Spleen (tissue), 11 donors: ENCODE data around the gene GNG4. TPM values are rescaled to one million over a fixed set of nuclear protein-coding genes. Genes with fewer than 3 reads are reported as not detected.

Experiments used
- DNase-seq: peaks from one replicate; pipeline ENCODE4 v3.0.0-alpha.2; 2020
- H3K27ac ChIP-seq, 8 donors: fragments of 200-600 bp; sonication (generic) in 7 of 8; 1 replicate in 4 of 8; 2 replicates in 4 of 8; pipeline versions ENCODE4 v1.5.0 to v1.8.0; 2016 to 2021; ENCODE audit warnings: inconsistent platforms in 4 of 8, mild to moderate bottlenecking in 4 of 8, moderate library complexity in 1 of 8
- H3K27me3 ChIP-seq, 7 donors: fragments of 200-600 bp; sonication (generic) in 6 of 7; replicated peaks in 1 of 7; 1 replicate in 4 of 7; 2 replicates in 3 of 7; pipeline versions ENCODE4 v1.5.0 to v1.8.0; 2016 to 2021; ENCODE audit warnings: inconsistent platforms in 3 of 7, mild to moderate bottlenecking in 1 of 7
- H3K36me3 ChIP-seq, 6 donors: fragments of 200-600 bp; sonication (generic) in 5 of 6; 1 replicate in 4 of 6; 2 replicates in 2 of 6; pipeline versions ENCODE4 v1.5.0 to v1.8.0; 2016 to 2021; ENCODE audit warnings: inconsistent platforms in 2 of 6
- H3K4me1 ChIP-seq, 6 donors: fragments of 200-600 bp; sonication (generic) in 5 of 6; 1 replicate in 3 of 6; 2 replicates in 3 of 6; pipeline versions ENCODE4 v1.5.0 to v1.8.0; 2016 to 2021; ENCODE audit warnings: inconsistent platforms in 3 of 6
- H3K4me3 ChIP-seq, 8 donors: fragments of 200-600 bp; sonication (generic) in 7 of 8; 1 replicate in 4 of 8; 2 replicates in 4 of 8; pipeline versions ENCODE4 v1.5.0 to v1.8.0; 2016 to 2021; ENCODE audit warnings: inconsistent platforms in 4 of 8, mild to moderate bottlenecking in 4 of 8, moderate library complexity in 2 of 8
- H3K9me3 ChIP-seq, 8 donors: fragments of 200-600 bp; sonication (generic) in 7 of 8; 1 replicate in 4 of 8; 2 replicates in 4 of 8; pipeline versions ENCODE4 v1.5.0 to v1.8.0; 2016 to 2021; ENCODE audit warnings: inconsistent platforms in 4 of 8
- CTCF ChIP-seq, 11 experiments: fragments of 200-600 bp in 7 of 11; fragments of 450-650 bp in 4 of 11; sonication (generic) in 4 of 11; IDR thresholded peaks in 8 of 11; conservative IDR thresholded peaks in 3 of 11; 1 replicate in 7 of 11; 2 replicates in 4 of 11; pipeline versions ENCODE4 v1.4.0 to v1.8.0; 2016 to 2021; ENCODE audit warnings: antibody characterized with exemption in 11 of 11, inconsistent platforms in 4 of 11, mild to moderate bottlenecking in 1 of 11
- POLR2A ChIP-seq, 3 donors: fragments of 450-650 bp; IDR thresholded peaks; one replicate each; pipeline ENCODE4 v1.5.1; 2017; ENCODE audit warnings: antibody characterized with exemption in 3 of 3, mild to moderate bottlenecking in 1 of 3
- POLR2AphosphoS5 ChIP-seq, 3 donors: sonication (generic); formaldehyde crosslinking; IDR thresholded peaks; one replicate each; pipeline ENCODE4 v1.5.1; 2017; ENCODE audit warnings: antibody characterized with exemption in 3 of 3
- WGBS, 5 donors: extraction: QIAGEN DNeasy Blood & Tissue Kit in 3 of 5; methylation state at CpG; one replicate each; pipeline versions ENCODE4 v1.1.5 to v1.1.7; 2013 to 2018; 5-methylcytosine and 5-hydroxymethylcytosine counted together
- intact Hi-C: fragments of 100-400 bp; cut with DNase I; formaldehyde crosslinking; loops from one replicate; pipeline ENCODE4 v1.15.0; 2023; ENCODE audit warnings: low total_unique reads
- polyA plus RNA-seq, 3 donors: library from polyadenylated mRNA; stranded (reverse); fragments of 200-250 nt; gene quantifications; one replicate each; pipeline ENCODE4 v1.2.1, GENCODE V29; 2013
- total RNA-seq, 7 donors: library from RNA; depleted of rRNA in 3 of 7; stranded (reverse); fragments of >200 nt in 3 of 7; fragmentation: NEBNext Ultra II Directional in 4 of 7; extraction: Animal tissue kit (Norgen Biotek cat#: 25700) in 4 of 7; gene quantifications; one replicate each; pipeline versions ENCODE4 v1.1.0 to v1.2.1, GENCODE V29; 2016 to 2021
- donor health status: healthy with polysubstance abuse.
- donor health status: DM: no; HTN: no; CAD: no; lungs with moderate emphysema.
- donor health status: DM: no; HTN: no; CAD: no.
- donor health status: Bipolar disorder and iron deficiency.
- donor health status: healthy.
- donor health status: DM: no; HTN: no; CAD: no.
- donor health status: DM: yes; HTN: yes; CAD: no.

The GNG4 gene
- total and polyA plus RNA-seq, 10 donors = 0.13 to 0.65 (median 0.18) TPM; not detected in 6

DNA sequence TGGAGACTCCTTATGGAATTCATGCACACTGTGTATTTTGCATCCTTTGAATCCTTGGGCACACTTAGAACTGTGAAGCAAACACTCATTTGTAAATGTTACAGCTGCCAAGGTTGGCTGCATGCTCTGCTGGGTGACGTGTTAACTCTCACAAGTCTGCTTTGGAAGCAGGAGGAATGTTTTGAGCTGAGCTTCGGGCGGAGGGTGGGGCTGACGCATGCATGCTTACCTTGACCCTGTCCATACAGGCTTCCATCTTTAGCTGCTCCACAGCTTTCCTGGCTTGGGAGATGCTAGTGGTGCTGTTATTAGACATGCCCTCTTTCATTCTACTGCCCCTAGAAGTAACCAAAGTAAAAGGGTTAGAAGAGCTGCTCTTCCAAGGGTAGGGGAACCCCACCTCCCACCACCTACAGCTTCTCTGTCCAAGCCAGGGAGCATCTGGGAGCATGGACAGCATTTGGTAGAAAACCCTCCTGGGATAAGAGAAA lies 66.0 kb downstream of the GNG4 start:
- WGBS, 5 donors = 49 to 81% (median 67%) methylated on average over 4 of the region's 4 CpGs
- DNase-seq = peak; percentile 25

GRCh38 chr1:235582130-235582529 lies 67.5 kb downstream of the GNG4 start:
- H3K27me3 ChIP-seq = peaks cover 0 to 3% (median 0%) of the 10 kb centered on the region in 7 donors
- H3K9me3 ChIP-seq = no peaks in the 10 kb centered on the region
- DNase-seq = peak; percentile 47
- no peaks in the 10 kb centered on the region for H3K36me3 ChIP-seq
- TF ChIP-seq CTCF (IDR thresholded peaks at IDR 0.05 in 8 of 11, conservative IDR thresholded peaks at IDR 0.05 in 3 of 11) = no peak
- intact Hi-C loops = no loop called here
- no peak overlapping the region for H3K27ac ChIP-seq
- no peak overlapping the region for H3K4me3 ChIP-seq
- WGBS, 5 donors = 89 to 93% (median 90%) methylated on average over 10 of the region's 10 CpGs
- H3K4me1 ChIP-seq = peaks cover 0 to 3% (median 0%) of the 10 kb centered on the region in 6 donors

More for the DNA sequence above, 66.0 kb downstream of the GNG4 start:
- H3K4me3 ChIP-seq = no peak overlapping the region
- H3K27me3 ChIP-seq = peaks cover 0 to 3% (median 0%) of the 10 kb centered on the region in 7 donors
- intact Hi-C loops = no loop called here
- peaks cover 0 to 8% (median 4%) of the 10 kb centered on the region in 8 donors for H3K9me3 ChIP-seq
- no peak overlapping the region for H3K27ac ChIP-seq
- TF ChIP-seq CTCF (IDR thresholded peaks at IDR 0.05 in 8 of 11, conservative IDR thresholded peaks at IDR 0.05 in 3 of 11) (no peak), POLR2A (IDR thresholded peaks at IDR 0.05) (no peak), POLR2AphosphoS5 (IDR thresholded peaks at IDR 0.05) (no peak)
- H3K4me1 ChIP-seq = no peaks in the 10 kb centered on the region
- no peaks in the 10 kb centered on the region for H3K36me3 ChIP-seq

DNA sequence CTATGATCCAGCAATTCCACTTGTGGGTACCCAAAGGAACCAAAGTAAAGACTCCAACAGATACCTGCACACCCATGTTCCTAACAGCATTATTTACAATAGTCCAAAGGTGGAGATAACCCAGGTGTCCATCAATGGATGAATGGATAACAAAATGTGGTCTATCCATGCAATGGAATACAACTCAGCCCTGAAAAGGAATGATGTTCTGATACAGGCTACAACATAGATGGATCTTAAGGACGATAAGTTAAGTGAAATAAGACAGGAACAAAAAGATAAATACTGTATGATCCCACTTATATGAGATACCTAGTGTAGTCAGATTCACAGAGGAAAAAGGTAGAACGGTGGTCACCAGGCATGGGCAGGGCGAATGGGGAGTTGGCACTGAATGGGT lies 69.7 kb downstream of the GNG4 start:
- H3K27ac ChIP-seq = no peak overlapping the region
- H3K27me3 ChIP-seq = peaks cover 0 to 3% (median 0%) of the 10 kb centered on the region in 7 donors
- WGBS, 5 donors = 91 to 96% (median 92%) methylated on average over 3 of the region's 3 CpGs
- H3K4me1 ChIP-seq = peaks cover 0 to 11% (median 0%) of the 10 kb centered on the region in 6 donors
- no peak overlapping the region for H3K4me3 ChIP-seq
- TF ChIP-seq POLR2A (IDR thresholded peaks at IDR 0.05) (no peak), POLR2AphosphoS5 (IDR thresholded peaks at IDR 0.05) (no peak), CTCF (IDR thresholded peaks at IDR 0.05 in 8 of 11, conservative IDR thresholded peaks at IDR 0.05 in 3 of 11) (no peak)
- peak; percentile 19 for DNase-seq
- no peaks in the 10 kb centered on the region for H3K36me3 ChIP-seq
- intact Hi-C loops = no loop called here
- no peaks in the 10 kb centered on the region for H3K9me3 ChIP-seq

- no peak overlapping the region for H3K4me3 ChIP-seq
- H3K27ac ChIP-seq = no peak overlapping the region
- peaks cover 0 to 11% (median 0%) of the 10 kb centered on the region in 6 donors for H3K4me1 ChIP-seq
- no peak for DNase-seq
- H3K9me3 ChIP-seq = no peaks in the 10 kb centered on the region
- WGBS, 5 donors = 71 to 86% (median 82%) methylated on average over 6 of the region's 6 CpGs
- TF ChIP-seq POLR2AphosphoS5 (IDR thresholded peaks at IDR 0.05) (no peak), POLR2A (IDR thresholded peaks at IDR 0.05) (no peak), CTCF (IDR thresholded peaks at IDR 0.05 in 8 of 11, conservative IDR thresholded peaks at IDR 0.05 in 3 of 11) (no peak)
- no peaks in the 10 kb centered on the region for H3K27me3 ChIP-seq
- intact Hi-C loops = no loop called here
- H3K36me3 ChIP-seq = no peaks in the 10 kb centered on the region
Measured at GRCh38 chr1:235575597-235575996, 74.0 kb downstream of the GNG4 start.
